ENCODE results near the gene POLL. TPM values are rescaled to one million over a fixed set of nuclear protein-coding genes. Genes with fewer than 3 reads are reported as not detected.

The POLL gene
- total RNA-seq, 4 donors from 2014 or later, result 11.8 to 31.6 (median 17.6) TPM

DNA sequence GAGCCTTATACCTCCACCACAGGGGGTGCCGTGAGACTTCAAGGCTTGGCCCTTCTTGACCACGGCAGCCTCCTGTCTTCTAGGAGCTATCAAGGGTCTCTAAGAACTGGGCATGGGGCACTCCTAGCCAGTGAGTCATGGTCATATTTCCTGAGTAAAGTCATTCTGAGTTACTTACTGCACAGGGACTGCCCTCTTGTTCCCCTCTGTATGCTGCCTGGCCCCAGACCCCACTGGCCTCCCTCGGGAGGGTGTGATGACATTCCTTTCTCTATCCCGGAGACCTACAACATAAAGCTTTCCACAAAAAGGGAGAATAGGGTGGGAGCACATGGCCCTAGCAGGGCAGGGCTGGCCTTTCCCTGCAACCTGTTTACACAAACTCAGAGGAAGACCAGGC is 21.4 kb upstream of the POLL start:
- no peaks in the 10 kb centered on the region for H3K9me3 ChIP-seq
- no peaks in the 10 kb centered on the region for H3K27me3 ChIP-seq
- no peak overlapping the region for H3K4me3 ChIP-seq
- H3K4me1 ChIP-seq, result no peaks in the 10 kb centered on the region
- no peak overlapping the region for H3K27ac ChIP-seq
- intact Hi-C loops (cut with DNase I; ENCODE audit: low total_unique reads), result loop anchor here (10.0 kb wide), 1 partner anchor 165 kb away; the partner anchor contains the start of gene FGF8
- no peaks in the 10 kb centered on the region for H3K36me3 ChIP-seq
- no peak for TF ChIP-seq POLR2A (IDR thresholded peaks at IDR 0.05)
- TF ChIP-seq, protein P1, sequence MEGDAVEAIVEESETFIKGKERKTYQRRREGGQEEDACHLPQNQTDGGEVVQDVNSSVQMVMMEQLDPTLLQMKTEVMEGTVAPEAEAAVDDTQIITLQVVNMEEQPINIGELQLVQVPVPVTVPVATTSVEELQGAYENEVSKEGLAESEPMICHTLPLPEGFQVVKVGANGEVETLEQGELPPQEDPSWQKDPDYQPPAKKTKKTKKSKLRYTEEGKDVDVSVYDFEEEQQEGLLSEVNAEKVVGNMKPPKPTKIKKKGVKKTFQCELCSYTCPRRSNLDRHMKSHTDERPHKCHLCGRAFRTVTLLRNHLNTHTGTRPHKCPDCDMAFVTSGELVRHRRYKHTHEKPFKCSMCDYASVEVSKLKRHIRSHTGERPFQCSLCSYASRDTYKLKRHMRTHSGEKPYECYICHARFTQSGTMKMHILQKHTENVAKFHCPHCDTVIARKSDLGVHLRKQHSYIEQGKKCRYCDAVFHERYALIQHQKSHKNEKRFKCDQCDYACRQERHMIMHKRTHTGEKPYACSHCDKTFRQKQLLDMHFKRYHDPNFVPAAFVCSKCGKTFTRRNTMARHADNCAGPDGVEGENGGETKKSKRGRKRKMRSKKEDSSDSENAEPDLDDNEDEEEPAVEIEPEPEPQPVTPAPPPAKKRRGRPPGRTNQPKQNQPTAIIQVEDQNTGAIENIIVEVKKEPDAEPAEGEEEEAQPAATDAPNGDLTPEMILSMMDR (IDR thresholded peaks at IDR 0.05), result no peak
- no peak for DNase-seq

DNA sequence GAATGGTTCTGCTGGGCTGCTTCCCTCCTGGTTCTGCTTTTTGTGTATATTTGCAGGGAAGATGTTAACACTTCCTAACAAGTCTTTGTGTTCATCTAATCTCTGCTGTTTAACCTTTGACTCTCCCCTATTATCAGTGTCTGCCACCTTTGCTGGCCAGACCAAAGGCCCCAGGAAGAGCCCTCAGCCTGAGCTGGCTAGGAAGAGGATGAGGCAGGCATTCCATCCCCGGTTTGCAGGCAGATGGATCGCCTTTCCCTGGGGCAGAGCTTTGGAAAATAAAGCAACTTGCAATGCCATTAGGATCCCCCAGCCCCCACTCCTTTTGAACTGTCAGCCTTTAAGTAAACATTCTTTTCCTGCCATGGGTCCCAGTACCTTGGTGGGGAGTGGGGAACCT is 19.1 kb upstream of the POLL start:
- no peak for DNase-seq
- H3K9me3 ChIP-seq, result no peaks in the 10 kb centered on the region
- intact Hi-C loops (cut with DNase I; ENCODE audit: low total_unique reads), result loop anchor here (10.0 kb wide), 1 partner anchor 168 kb away; the partner anchor contains the start of gene FGF8
- H3K27ac ChIP-seq, result no peak overlapping the region
- H3K4me3 ChIP-seq, result no peak overlapping the region
- TF ChIP-seq, protein P1 (IDR thresholded peaks at IDR 0.05), result no peak
- TF ChIP-seq POLR2A (IDR thresholded peaks at IDR 0.05), result no peak
- no peaks in the 10 kb centered on the region for H3K36me3 ChIP-seq
- no peaks in the 10 kb centered on the region for H3K27me3 ChIP-seq
- H3K4me1 ChIP-seq, result no peaks in the 10 kb centered on the region

DNA sequence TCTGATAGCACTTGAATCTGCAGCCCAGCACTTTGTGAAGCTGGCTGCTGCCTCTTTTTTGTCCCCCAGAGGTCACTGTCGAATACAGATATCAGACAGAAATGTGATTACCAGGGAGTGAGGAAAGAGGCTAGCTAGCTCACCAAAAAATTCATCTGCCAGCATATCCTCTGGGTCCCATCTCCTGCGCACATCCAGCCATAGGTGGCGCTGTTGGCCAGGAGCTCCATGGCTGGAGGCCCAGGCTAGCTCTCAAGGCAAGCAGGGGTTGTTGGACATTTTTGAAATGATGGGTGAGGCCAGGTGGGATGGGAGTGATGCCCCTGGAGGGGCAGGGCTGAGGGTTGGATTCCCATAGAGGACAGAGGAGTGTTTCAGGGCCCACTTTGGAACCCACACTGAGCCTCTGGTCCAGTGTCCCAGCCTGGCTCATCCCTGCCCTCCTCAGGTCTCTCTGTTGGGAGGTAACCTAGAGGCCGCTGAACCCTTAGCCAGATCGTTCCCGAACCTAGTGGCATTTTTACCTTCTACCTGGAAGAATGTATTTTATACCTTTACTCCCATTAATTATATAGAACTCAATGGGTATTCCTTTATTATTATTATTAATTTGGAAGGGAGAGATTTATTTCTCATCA is 14.8 kb upstream of the POLL start:
- intact Hi-C loops (cut with DNase I; ENCODE audit: low total_unique reads), result loop anchor here (10.0 kb wide), 1 partner anchor 172 kb away; the partner anchor contains the start of gene FGF8
- H3K36me3 ChIP-seq, result no peaks in the 10 kb centered on the region
- no peak for TF ChIP-seq POLR2A (IDR thresholded peaks at IDR 0.05)
- TF ChIP-seq, protein P1 (IDR thresholded peaks at IDR 0.05), result peak; percentile 51 to 74 (median 65)
- H3K4me1 ChIP-seq, result no peaks in the 10 kb centered on the region
- DNase-seq, result peak; percentile 50 to 67
- H3K9me3 ChIP-seq, result no peaks in the 10 kb centered on the region
- no peak overlapping the region for H3K4me3 ChIP-seq
- no peaks in the 10 kb centered on the region for H3K27me3 ChIP-seq
- no peak overlapping the region for H3K27ac ChIP-seq

DNA sequence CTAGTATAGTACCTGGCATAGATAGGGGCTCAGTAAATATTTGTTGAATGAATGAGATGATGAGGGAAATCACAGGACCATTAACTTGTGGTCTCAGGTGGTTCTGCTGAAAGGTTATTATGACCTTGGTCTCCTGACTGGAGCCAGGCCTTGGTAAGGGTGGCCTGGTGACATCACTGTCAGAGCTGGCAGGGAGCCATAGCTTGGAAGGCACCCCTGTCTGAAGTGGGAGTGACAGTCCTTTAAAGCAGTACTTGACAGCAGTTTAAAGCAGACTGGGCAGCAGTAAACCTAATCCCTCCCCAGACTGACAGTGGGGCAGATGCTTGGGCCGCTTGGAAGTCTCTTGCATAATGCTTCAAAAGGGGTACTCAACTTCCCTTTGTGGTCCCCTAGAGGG is 13.5 kb upstream of the POLL start:
- no peaks in the 10 kb centered on the region for H3K4me1 ChIP-seq
- intact Hi-C loops (cut with DNase I; ENCODE audit: low total_unique reads), result loop anchor here (10.0 kb wide), 1 partner anchor 173 kb away; the partner anchor contains the start of gene FGF8
- H3K9me3 ChIP-seq, result no peaks in the 10 kb centered on the region
- DNase-seq, result no peak
- no peak overlapping the region for H3K4me3 ChIP-seq
- no peaks in the 10 kb centered on the region for H3K36me3 ChIP-seq
- H3K27me3 ChIP-seq, result no peaks in the 10 kb centered on the region
- TF ChIP-seq, protein P1 (IDR thresholded peaks at IDR 0.05), result no peak
- no peak for TF ChIP-seq POLR2A (IDR thresholded peaks at IDR 0.05)
- no peak overlapping the region for H3K27ac ChIP-seq

DNA sequence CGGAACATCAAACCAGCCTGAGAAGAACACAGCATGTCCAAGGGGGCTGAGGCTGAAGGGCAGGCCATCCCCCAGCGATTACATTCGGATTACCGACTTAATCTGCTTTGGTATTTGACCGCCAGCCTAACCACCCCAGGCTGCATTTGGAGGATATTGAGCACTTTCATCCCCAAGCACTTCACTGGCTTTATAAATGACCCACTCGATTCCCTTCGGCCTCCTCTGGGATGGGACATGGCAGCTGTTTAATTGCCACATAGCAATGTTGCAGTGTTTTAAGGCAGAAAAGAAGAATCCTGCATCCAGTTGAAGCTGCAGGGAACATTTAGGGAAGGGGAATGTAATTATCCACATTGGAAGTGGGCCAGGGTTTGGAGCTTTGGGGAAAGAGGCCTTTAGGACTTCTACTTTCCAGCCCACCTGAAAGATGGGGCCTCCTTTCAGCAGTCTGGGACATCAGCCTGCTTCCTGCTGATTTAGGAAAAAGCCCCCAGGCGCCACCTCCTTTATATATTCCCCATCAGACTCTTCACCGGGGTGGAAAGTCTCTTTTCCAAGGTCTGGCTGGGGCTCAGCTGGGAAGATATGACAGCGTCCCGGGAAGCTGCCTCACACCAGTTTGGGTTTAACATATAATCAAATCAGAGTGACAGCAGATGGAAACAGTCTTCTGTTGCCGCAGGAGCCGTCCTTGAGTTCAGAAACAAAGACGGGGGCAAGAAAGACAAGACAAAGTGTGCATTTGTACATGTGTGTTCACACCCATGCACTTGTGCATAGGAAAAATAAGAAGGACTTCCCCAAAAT is 9.2 kb upstream of the POLL start:
- no peak for DNase-seq

More for the DNA sequence above, 9.2 kb upstream of the POLL start:
- H3K36me3 ChIP-seq, result no peaks in the 10 kb centered on the region
- H3K27me3 ChIP-seq, result no peaks in the 10 kb centered on the region
- intact Hi-C loops (cut with DNase I; ENCODE audit: low total_unique reads), result no loop called here
- H3K4me3 ChIP-seq, result no peak overlapping the region
- H3K9me3 ChIP-seq, result no peaks in the 10 kb centered on the region
- no peak overlapping the region for H3K27ac ChIP-seq
- TF ChIP-seq, protein P1 (IDR thresholded peaks at IDR 0.05), result no peak
- no peak for TF ChIP-seq POLR2A (IDR thresholded peaks at IDR 0.05)
- no peaks in the 10 kb centered on the region for H3K4me1 ChIP-seq
